ENCODE data around the gene ACVR2A. TPM values are rescaled to one million over a fixed set of nuclear protein-coding genes. Genes with fewer than 3 reads are reported as not detected.

The ACVR2A gene
- 0.31 and 0.54 TPM in 2 replicates for total RNA-seq (2014; rRNA removed; shearing (Covaris generic))

DNA sequence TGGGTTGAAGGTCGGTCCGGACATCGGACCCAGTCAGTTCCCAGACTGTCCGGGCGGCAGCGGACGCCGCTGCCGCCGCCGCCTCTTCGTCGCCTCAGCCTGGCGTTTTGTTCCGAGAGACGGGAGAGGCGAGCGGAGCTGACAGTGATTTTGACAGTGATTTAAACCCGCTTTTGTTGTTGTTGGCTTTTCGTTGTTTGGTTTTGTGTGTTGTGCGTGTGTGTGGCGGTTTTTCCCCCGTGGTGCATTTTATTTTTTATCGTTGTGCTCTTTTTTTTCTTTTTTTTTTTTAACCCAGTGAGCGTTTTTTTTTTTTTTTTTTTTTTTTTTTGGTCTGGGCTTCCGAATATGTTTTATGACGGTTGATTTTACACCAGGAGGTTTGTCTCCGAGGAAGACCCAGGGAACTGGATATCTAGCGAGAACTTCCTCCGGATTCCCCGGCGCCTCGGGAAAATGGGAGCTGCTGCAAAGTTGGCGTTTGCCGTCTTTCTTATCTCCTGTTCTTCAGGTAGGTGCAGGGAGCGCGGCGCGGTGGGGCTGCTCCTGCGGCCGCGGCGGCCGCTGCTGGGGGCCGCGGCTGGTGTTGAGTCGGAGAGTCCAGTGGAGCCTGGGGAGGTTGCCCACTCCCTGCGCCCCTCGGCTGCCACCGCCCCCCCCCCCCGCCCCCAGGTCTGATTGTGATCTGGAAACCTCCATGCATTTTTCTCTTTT lies at the start of gene ACVR2A:
Gene ACVR2A, plus strand, starts transcription at position 333 of the 714 bp plus-strand sequence. Its CDS starts 124 bp downstream, at position 457.
- peak; percentile 58 for DNase-seq (ENCODE audit: low spot score)
- in situ Hi-C loops (cut with HindIII; ENCODE audit: low sequenced_read_pairs) = no loop called here

DNA sequence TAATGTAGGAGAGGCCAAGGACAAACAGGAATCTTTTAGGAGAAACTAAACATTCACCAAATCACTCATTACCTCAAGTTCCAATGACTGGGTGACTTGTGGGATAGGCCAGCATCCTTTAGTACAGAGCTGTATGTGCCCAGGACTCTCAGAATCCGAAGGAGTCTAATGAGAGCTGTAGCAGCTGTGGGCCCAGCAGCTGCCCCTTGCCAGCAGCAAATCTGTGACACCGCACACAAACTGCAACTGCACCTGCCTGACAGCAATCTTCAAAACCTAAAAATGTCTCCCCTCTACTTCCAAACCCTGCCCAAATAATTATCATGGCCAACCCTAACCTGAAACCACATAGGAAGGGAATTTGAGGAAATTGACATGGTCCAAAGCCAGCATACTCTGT lies 44.5 kb upstream of the ACVR2A start:
- DNase-seq (ENCODE audit: low spot score) = no peak
- in situ Hi-C loops (cut with HindIII; ENCODE audit: low sequenced_read_pairs) = no loop called here

DNA sequence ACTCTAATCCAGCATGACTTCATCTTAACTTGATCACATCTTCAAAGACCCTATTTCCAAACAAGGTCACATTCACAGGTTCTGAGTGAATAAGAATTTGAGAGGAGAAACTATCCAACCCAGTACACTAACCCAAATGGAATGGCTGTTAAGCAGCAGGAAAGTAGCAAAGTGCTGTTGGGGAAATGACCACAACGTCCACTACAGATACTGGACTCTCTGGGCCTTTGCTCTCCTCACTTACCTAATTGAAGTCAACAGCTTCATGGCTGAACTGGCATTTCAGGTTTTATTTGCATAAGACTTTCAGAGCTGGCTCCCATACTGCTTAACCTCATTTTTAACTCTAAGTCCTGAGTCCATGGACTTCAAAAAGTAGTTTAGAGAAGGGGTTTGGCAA lies 38.0 kb upstream of the ACVR2A start:
- no peak for DNase-seq (ENCODE audit: low spot score)
- in situ Hi-C loops (cut with HindIII; ENCODE audit: low sequenced_read_pairs) = no loop called here

DNA sequence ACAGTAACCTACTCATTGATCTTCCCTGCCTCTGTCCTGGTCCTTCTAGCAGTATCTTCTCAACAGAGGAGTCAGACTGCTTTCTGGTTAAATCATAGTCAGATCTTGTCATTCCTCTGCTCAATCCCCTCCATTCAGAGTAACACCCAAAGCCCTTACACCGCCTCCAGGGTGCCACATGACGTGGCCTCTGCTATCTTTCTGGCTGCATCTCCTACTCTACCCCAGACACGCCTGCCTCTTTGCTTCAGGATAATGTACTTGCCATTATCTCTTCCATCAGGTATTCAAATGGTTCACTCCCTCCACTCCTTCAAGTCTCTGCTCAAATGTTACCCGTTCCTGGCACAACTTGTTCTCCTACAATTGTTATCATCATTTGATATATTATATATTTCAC lies 36.3 kb upstream of the ACVR2A start:
- no peak for DNase-seq (ENCODE audit: low spot score)
- in situ Hi-C loops (cut with HindIII; ENCODE audit: low sequenced_read_pairs) = no loop called here

GRCh38 chr2:147810883-147811765 lies 33.7 kb upstream of the ACVR2A start:
- no peak for DNase-seq (ENCODE audit: low spot score)
- in situ Hi-C loops (cut with HindIII; ENCODE audit: low sequenced_read_pairs) = no loop called here

- DNase-seq (ENCODE audit: low spot score) = no peak
- in situ Hi-C loops (cut with HindIII; ENCODE audit: low sequenced_read_pairs) = no loop called here
Measured at GRCh38 chr2:147818741-147819140, 26.1 kb upstream of the ACVR2A start.

GRCh38 chr2:147824620-147825019 lies 20.2 kb upstream of the ACVR2A start:
- in situ Hi-C loops (cut with HindIII; ENCODE audit: low sequenced_read_pairs) = no loop called here
- no peak for DNase-seq (ENCODE audit: low spot score)

DNA sequence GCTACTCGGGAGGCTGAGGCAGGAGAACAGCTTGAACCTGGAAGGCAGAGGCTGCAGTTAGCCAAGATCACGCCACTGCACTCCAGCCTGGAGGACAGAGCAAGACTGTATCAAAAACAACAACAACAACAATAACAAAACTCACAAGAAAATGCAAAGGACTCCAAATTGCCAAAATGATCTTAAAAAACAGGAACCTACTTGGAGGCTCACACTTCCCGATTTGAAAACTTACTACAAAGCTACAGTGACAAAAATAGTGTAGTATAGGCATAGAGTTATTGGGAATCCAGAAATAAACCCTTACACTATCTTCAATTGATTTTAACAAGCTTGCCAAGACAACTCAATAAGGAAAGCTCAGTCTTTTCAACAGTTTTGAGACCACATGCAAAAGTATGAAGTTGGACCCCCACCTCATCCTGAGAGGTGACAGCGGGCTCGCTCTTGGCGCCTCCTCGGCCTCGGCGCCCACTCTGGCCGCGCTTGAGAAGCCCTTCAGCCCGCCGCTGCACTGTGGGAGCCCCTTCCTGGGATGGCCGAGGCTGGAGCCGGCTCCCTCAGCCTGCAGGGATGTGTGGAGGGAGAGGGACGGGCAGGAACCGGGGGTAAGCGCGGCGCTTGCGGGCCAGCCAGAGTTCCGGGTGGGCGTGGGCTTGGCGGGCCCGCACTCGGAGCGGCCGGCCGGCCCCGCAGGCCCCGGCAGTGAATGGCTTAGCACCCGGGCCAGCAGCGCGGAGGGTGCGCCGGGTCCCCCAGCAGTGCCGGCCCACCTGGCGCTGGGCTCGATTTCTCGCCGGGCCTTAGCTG lies 18.3 kb upstream of the ACVR2A start:
- in situ Hi-C loops (cut with HindIII; ENCODE audit: low sequenced_read_pairs) = no loop called here
- DNase-seq (ENCODE audit: low spot score) = no peak

DNA sequence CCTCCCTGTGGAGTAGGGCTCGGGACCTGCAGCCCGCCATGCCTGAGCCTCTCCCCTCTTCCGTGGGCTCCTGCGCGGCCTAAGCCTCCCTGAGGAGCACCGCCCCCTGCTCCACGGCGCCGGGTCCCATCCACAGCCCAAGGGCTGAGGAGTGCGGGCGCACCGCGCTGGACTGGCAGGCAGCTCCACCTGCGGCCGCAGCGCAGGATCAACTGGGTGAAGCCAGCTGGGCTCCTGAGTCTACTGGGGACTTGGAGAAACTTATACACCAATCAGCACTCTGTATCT lies 17.8 kb upstream of the ACVR2A start:
- in situ Hi-C loops (cut with HindIII; ENCODE audit: low sequenced_read_pairs) = no loop called here
- DNase-seq (ENCODE audit: low spot score) = no peak

DNA sequence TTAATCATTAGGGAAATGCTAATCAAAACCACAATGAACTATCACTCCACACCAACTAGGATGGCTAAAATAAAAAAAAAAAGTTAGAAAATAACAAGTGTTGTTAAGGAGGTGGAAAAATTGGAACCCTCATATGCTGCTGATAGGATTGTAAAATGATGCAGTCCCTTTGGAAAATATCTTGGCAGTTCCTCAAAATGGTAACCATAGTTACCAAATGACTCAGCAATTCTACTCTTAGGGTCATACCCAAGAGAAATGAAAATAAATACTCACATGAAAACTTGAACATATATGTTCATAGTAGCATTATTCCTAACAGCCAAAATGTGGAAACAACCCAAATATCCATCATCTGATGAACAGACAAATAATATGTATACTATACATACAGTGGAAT lies 15.7 kb upstream of the ACVR2A start:
- DNase-seq (ENCODE audit: low spot score) = no peak
- in situ Hi-C loops (cut with HindIII; ENCODE audit: low sequenced_read_pairs) = no loop called here

DNA sequence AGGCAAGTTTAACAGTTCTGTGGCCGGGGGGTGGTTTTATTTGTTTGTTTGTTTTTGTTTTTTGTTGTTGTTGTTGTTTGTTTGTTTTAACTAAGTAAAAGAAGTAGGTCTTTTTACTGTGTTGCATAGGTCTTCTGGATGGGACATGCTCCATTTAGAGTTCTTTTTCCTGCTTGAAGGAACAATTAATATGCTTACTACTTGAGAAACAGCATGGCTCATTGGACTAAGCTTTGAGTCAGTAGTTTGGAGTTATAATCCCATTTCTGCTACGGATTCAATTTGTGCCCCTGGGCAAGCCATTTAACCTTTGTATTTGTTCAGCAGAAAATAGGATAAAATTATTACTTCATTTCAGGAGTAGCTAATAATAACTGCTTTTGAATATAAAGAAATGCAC lies 8.7 kb upstream of the ACVR2A start:
- DNase-seq (ENCODE audit: low spot score) = no peak
- in situ Hi-C loops (cut with HindIII; ENCODE audit: low sequenced_read_pairs) = no loop called here

DNA sequence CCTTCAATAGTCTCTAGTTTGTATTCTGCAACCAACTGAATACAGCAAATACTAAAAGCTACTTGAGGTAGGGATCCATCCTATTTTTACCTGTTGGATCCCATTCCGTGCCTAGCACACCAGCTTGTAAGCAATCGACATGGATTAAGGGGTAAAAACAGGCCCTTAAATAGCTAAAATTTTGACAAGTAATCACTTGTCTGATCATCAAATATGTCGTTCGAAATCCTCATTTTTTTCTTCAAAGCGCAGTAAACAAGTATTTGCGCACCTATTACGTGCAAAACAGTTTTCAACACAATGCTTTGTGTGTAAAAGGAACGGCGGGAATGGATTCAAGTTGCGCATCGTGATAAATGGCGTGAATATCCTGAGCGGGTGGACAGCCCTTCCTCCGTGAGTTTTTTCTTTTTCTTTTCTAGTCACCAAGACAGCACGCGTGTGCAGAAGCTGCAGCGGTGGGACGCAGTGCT lies 1.4 kb upstream of the ACVR2A start:
- peak; percentile 55 for DNase-seq (ENCODE audit: low spot score)
- in situ Hi-C loops (cut with HindIII; ENCODE audit: low sequenced_read_pairs) = no loop called here

GRCh38 chr2:147843864-147844696 lies 749 bp upstream of the ACVR2A start:
- in situ Hi-C loops (cut with HindIII; ENCODE audit: low sequenced_read_pairs) = no loop called here
- DNase-seq (ENCODE audit: low spot score) = peak; percentile 87

- DNase-seq (ENCODE audit: low spot score) = peak; percentile 48
- in situ Hi-C loops (cut with HindIII; ENCODE audit: low sequenced_read_pairs) = no loop called here
Measured at GRCh38 chr2:147845411-147845971, 662 bp downstream of the ACVR2A start.

- peak; percentile 21 for DNase-seq (ENCODE audit: low spot score)
Measured at GRCh38 chr2:147846412-147847081, 1.7 kb downstream of the ACVR2A start.

DNA sequence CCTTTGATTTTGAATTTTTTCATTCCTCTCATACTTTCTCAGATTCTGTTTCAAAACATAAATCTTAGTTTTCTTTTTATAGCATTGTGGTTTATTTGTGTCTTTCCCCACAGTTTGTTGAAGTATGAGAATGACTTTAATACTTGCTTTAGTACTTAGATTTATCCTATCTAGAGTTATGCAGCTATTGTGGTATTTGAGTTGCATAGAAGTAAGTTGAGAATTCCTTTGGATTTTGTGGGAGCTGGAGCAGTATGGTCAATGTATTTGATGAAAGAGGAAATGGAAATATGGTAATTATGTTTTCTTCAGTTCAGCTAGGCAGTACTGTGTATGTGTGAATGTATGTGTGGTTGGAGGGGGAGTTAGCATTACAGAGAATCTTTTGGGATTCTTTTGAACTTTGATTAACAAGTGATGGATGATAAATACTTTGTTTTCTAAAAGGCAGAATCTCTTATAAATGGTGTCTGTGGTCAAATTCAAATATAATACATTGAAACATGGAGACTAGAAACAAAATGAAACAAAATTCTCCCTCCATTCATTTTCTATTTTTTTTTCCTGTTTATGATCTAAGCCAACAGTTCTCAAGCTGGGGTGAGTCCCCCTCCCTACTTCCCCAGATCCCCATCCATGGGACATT lies 3.0 kb downstream of the ACVR2A start:
- DNase-seq (ENCODE audit: low spot score) = no peak
- in situ Hi-C loops (cut with HindIII; ENCODE audit: low sequenced_read_pairs) = no loop called here

More at GRCh38 chr2:147846412-147847081, 1.7 kb downstream of the ACVR2A start:
- in situ Hi-C loops (cut with HindIII; ENCODE audit: low sequenced_read_pairs) = no loop called here

- in situ Hi-C loops (cut with HindIII; ENCODE audit: low sequenced_read_pairs) = no loop called here
- DNase-seq (ENCODE audit: low spot score) = no peak
Measured at GRCh38 chr2:147850838-147851237, 6.0 kb downstream of the ACVR2A start.
